GM19239 (cell line): ENCODE results near the gene KRT3.

Source experiments
- DNase-seq: peaks from one replicate; pipeline ENCODE4 v3.0.0; 2011; ENCODE audit warnings: low spot score; ENCODE audit not compliant: insufficient read length
- FAIRE-seq: peaks from 2 replicates; lab custom pipeline; 2011; peaks lifted over from hg19 to GRCh38; lab: Jason Lieb, UNC

The KRT3 gene

DNA sequence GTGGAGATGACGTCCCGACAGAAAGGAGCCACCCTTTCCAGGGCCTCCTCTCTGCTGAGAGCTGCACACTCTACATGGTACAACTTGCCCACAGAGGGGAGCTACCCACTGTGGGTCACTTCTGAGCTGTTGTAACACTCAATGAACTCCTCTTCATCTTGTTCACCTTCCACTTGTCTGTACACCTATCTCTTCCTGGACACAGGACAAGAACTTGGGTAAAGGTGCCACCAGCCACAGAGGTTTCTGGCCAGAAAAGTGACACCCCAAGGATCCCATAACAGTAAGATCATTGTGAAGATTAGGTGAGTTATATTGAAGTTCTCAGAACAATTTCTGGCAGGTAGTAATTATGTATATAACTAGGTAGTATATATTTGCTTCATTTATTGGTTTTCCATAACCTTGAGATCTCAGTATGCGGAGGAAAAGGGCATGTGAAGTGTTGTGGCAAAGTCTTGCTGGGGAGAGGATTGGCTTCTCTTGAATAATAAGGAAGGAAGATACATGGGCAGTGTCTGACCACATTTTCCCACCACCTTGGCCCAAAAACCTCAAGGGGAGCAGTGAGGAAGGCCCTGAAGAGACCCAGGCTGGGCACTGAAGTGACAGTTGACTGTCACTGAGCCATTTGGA lies 53.0 kb downstream of the KRT3 start:
- no peak for DNase-seq
- no peak for FAIRE-seq

DNA sequence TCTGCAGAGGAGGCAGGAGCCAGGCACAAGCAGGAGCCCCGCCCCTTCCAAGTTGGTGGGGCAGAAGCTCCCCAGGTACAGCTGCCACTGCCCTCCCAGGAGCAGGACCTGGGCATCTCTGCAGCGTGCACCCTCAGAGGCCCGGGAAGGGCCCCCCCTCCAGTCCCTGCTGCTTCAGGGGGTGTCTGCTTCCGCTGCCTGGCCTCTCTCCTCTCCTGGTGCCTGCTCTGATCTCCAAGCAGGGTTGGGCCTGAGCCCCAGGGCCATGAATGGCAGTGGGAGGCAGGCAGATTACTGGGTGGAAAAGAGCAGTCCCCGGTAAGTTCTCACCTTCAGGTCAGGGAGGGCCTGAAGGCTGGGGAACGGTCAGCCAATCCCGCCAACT lies 53.7 kb downstream of the KRT3 start:
- FAIRE-seq = no peak
- no peak for DNase-seq

DNA sequence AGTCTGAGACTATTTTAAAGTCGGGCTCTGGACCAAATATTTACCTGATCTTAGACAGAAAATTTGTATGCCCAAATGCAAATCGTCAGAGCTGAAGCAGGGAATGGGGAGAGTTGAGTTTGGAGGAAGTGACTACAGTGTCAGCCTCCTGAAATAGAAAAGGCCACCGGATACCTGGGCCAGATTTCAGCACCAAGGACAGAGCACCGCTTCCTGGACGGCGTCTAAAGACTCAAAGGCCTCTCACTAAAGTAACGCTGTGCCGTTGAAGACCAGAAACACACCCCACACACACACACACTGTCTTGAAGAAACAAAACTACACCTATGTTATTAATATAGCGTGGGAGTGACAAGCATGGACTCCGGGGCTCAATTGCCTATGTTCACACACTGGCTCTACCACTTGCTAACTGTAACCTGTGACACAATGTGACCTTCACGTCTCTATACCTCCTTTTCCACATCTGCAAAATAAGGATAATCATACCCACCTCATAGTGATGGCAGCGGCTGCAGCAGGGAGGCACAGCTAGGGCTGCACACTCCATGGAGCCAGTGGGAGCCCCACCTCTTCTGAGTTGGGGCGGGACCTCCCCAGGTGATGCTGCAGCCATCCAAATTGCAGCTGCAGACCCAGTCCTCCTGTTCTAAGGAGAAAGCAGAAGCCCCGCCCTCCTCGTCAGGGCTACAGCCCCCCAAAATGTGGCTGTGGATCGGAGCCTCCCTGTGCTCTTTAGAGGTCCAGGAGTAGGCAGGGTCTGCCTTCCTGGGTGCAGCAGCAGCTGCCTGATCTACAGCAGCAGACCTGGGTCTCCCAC lies 54.3 kb downstream of the KRT3 start:
- DNase-seq (peak; percentile 33), FAIRE-seq (no peak)

DNA sequence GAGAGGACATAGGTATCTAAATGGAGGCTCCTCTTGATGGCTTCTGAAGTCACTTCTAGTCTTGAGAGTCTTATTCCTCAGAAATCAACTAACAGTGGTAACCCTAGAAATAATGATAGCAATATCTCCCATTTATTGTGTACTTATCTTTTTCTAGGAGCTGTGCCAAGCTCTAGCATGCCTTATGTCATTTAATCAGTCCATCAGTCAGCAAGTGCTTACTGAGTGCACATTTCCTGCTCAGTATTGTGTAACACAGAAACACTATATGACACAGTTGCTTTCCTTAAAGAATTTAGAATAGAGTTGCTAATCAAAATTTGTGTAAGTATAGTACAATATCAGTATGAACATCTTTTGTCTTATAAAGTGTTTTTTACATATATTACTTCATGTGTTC lies 55.3 kb downstream of the KRT3 start:
- DNase-seq = no peak
- no peak for FAIRE-seq

DNA sequence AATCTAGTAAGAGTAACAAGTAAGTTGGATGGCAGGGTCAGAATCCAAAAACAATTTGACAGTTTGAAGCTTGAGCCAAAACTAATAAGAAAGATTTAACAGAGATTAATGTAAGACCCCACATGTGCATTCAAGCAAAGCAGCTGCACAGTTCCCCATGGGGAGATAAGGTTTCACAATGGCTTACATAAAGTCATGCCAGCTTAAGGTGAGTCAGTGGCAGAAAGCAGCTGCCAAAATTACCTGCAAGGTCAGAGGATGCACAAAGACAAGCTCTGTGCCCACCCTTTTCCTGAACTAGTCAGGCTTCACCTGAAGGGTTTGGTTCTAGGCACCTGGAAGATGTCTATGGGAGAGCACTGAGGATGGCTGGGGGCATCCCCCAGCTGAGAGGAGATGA lies 56.0 kb downstream of the KRT3 start:
- FAIRE-seq = no peak
- DNase-seq = no peak
